Neural progenitor cell (in vitro differentiated cells): ENCODE measurements around the gene ORC5. TPM values are rescaled to one million over a fixed set of nuclear protein-coding genes. Genes with fewer than 3 reads are reported as not detected.
"Not testable (repeated sequence)": the region's sequence is repeated elsewhere in the genome, so short reads cannot be mapped to it uniquely, and the experiment has no call there.

Experiments used
- DNase-seq: peaks from one replicate; pipeline ENCODE4 v3.0.0-alpha.2; 2016; ENCODE audit warnings: low spot score
- H2AFZ ChIP-seq: fragments of 200-600 bp; sonication (generic); replicated peaks from 2 replicates; pipeline ENCODE4 v1.6.1; 2016; ENCODE audit warnings: antibody characterized with exemption
- H3F3A ChIP-seq: fragments of 200-600 bp; sonication (generic); 2 replicates; pipeline ENCODE4 v1.6.1; 2016; ENCODE audit warnings: antibody characterized with exemption, low read depth
- H3K27ac ChIP-seq: fragments of 200-600 bp; sonication (generic); 2 replicates; pipeline ENCODE4 v1.5.1; 2016; ENCODE audit warnings: mild to moderate bottlenecking
- H3K27me3 ChIP-seq: fragments of 200-600 bp; sonication (generic); 2 replicates; pipeline ENCODE4 v1.6.1; 2016; ENCODE audit warnings: mild to moderate bottlenecking, moderate library complexity
- H3K36me3 ChIP-seq: fragments of 200-600 bp; sonication (generic); 2 replicates; pipeline ENCODE4 v1.5.1; 2016
- H3K4me1 ChIP-seq: fragments of 200-600 bp; sonication (generic); 2 replicates; pipeline ENCODE4 v1.6.1; 2016; ENCODE audit warnings: mixed run types
- H3K4me2 ChIP-seq: fragments of 200-600 bp; sonication (generic); 2 replicates; pipeline ENCODE4 v1.6.1; 2016
- H3K4me3 ChIP-seq: fragments of 200-600 bp; sonication (generic); 2 replicates; pipeline ENCODE4 v1.5.1; 2016
- H3K79me2 ChIP-seq: fragments of 200-600 bp; sonication (generic); 2 replicates; pipeline ENCODE4 v1.6.1; 2016; ENCODE audit warnings: low read depth
- H3K9ac ChIP-seq: fragments of 200-600 bp; sonication (generic); 2 replicates; pipeline ENCODE4 v1.6.1; 2016
- H3K9me3 ChIP-seq: fragments of 200-600 bp; sonication (generic); 2 replicates; pipeline ENCODE4 v1.5.1; 2016; ENCODE audit warnings: low read depth
- H4K20me1 ChIP-seq: fragments of 200-600 bp; sonication (generic); 2 replicates; pipeline ENCODE4 v1.6.1; 2016; ENCODE audit warnings: low read depth
- H3K27ac Mint-ChIP-seq: 3 replicates; pipeline ENCODE4 v1.8.0; 2021; ENCODE audit warnings: mixed read lengths
- H3K27me3 Mint-ChIP-seq: 2 replicates; pipeline ENCODE4 v1.8.0; 2022; ENCODE audit warnings: low read depth, mild to moderate bottlenecking, inconsistent platforms, moderate library complexity, mixed read lengths; ENCODE audit not compliant: insufficient read depth
- H3K36me3 Mint-ChIP-seq: 3 replicates; pipeline ENCODE4 v1.8.0; 2021; ENCODE audit warnings: mixed read lengths
- H3K4me1 Mint-ChIP-seq: 3 replicates; pipeline ENCODE4 v1.8.0; 2021; ENCODE audit warnings: mixed read lengths
- H3K4me3 Mint-ChIP-seq: 3 replicates; pipeline ENCODE4 v1.8.0; 2021; ENCODE audit warnings: mild to moderate bottlenecking, moderate library complexity, mixed read lengths
- H3K9me3 Mint-ChIP-seq: 3 replicates; pipeline ENCODE4 v1.8.0; 2020; ENCODE audit warnings: mixed read lengths
- CTCF ChIP-seq: fragments of 200-600 bp; sonication (generic); IDR thresholded peaks from 2 replicates; pipeline ENCODE4 v1.5.1; 2017; ENCODE audit warnings: antibody characterized with exemption, mild to moderate bottlenecking
- EZH2 ChIP-seq: fragments of 200-600 bp; sonication (generic); IDR thresholded peaks from 2 replicates; pipeline ENCODE4 v1.6.1; 2017; ENCODE audit warnings: antibody characterized with exemption, mild to moderate bottlenecking, moderate library complexity
- EZH2phosphoT487 ChIP-seq: fragments of 200-600 bp; sonication (generic); IDR thresholded peaks from 2 replicates; pipeline ENCODE4 v1.6.1; 2017; ENCODE audit warnings: antibody characterized with exemption
- total RNA-seq: library from RNA; depleted of rRNA; stranded (reverse); fragments of >200 nt; gene quantifications from 2 replicates; pipeline ENCODE4 v1.2.3, GENCODE V29; 2015; ENCODE audit warnings: low replicate concordance

Gene ORC5
- total RNA-seq, 1 donor from 2014 or later, result 14.9 TPM

DNA sequence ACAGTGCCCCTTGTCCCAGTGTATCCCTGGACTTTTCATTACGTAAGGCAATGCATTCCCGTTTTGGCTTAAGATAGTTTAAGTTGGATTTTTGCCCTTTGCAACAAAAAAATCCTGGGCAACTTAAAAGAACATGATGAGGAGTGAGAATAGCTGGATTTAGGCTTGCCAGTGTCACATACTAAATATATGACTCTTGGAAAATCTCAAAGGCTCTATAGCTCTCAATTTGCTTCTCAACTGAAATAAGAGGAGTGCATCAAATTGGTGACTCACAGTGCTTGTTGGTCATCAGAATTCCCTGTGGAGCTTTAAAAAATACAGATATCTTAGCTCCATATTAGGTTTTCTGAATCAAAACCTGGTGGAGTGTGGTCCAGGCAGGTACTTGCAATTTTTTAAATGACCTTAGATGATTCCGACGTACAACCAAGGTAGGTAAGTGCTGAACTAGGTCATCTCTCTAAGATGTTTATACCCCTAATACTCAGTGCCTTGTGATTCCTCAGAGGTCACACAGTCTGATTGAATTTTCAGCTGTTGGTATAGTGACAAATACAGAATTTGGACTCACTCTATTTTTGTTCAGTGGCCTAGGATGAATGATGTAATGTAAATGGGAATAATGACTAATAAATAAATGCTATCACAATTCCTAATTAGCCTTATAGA lies 33.9 kb upstream of the ORC5 start:
- H3K27me3 Mint-ChIP-seq, result no peaks in the 10 kb centered on the region
- no peaks in the 10 kb centered on the region for H3K36me3 ChIP-seq
- no peak overlapping the region for H2AFZ ChIP-seq
- no peaks in the 10 kb centered on the region for H3K36me3 Mint-ChIP-seq
- H4K20me1 ChIP-seq, result no peaks in the 10 kb centered on the region
- no peaks in the 10 kb centered on the region for H3K4me1 Mint-ChIP-seq
- no peak overlapping the region for H3K4me3 Mint-ChIP-seq
- no peaks in the 10 kb centered on the region for H3K9me3 ChIP-seq
- no peaks in the 10 kb centered on the region for H3F3A ChIP-seq
- no peak overlapping the region for H3K27ac Mint-ChIP-seq
- no peak overlapping the region for H3K9ac ChIP-seq
- no peak overlapping the region for H3K27ac ChIP-seq
- H3K4me3 ChIP-seq, result no peak overlapping the region
- H3K4me2 ChIP-seq, result no peak overlapping the region
- peaks cover 2% of the 10 kb centered on the region for H3K9me3 Mint-ChIP-seq
- H3K4me1 ChIP-seq, result no peaks in the 10 kb centered on the region
- no peaks in the 10 kb centered on the region for H3K27me3 ChIP-seq
- no peak for DNase-seq
- TF ChIP-seq EZH2phosphoT487, result no peak
- no peak for TF ChIP-seq EZH2
- TF ChIP-seq CTCF, result no peak
- H3K79me2 ChIP-seq, result no peaks in the 10 kb centered on the region

GRCh38 chr7:104241135-104241534 lies 33.3 kb upstream of the ORC5 start:
- no peak for DNase-seq
- no peak overlapping the region for H3K4me3 Mint-ChIP-seq
- no peak overlapping the region for H3K27ac Mint-ChIP-seq
- TF ChIP-seq EZH2phosphoT487 (no peak), CTCF (no peak), EZH2 (no peak)
- H3K9me3 ChIP-seq, result no peaks in the 10 kb centered on the region
- H3K27me3 Mint-ChIP-seq, result no peaks in the 10 kb centered on the region
- H3K27ac ChIP-seq, result no peak overlapping the region
- no peaks in the 10 kb centered on the region for H3K36me3 ChIP-seq
- no peaks in the 10 kb centered on the region for H4K20me1 ChIP-seq
- H3K4me1 ChIP-seq, result no peaks in the 10 kb centered on the region
- no peaks in the 10 kb centered on the region for H3K79me2 ChIP-seq
- H2AFZ ChIP-seq, result no peak overlapping the region
- H3K27me3 ChIP-seq, result no peaks in the 10 kb centered on the region
- no peaks in the 10 kb centered on the region for H3F3A ChIP-seq
- no peak overlapping the region for H3K4me2 ChIP-seq
- no peaks in the 10 kb centered on the region for H3K4me1 Mint-ChIP-seq
- no peaks in the 10 kb centered on the region for H3K36me3 Mint-ChIP-seq
- H3K9ac ChIP-seq, result no peak overlapping the region
- H3K9me3 Mint-ChIP-seq, result peaks cover 2% of the 10 kb centered on the region
- no peak overlapping the region for H3K4me3 ChIP-seq

- H3F3A ChIP-seq, result no peaks in the 10 kb centered on the region
- Mint-ChIP-seq H3K36me3 (no peaks in the 10 kb centered on the region), H3K27ac (no peak overlapping the region), H3K9me3 (peaks cover 2% of the 10 kb centered on the region), H3K27me3 (no peaks in the 10 kb centered on the region), H3K4me3 (no peak overlapping the region), H3K4me1 (no peaks in the 10 kb centered on the region)
- H3K4me3 ChIP-seq, result no peak overlapping the region
- no peaks in the 10 kb centered on the region for H3K27me3 ChIP-seq
- no peak overlapping the region for H3K4me2 ChIP-seq
- H3K4me1 ChIP-seq, result no peaks in the 10 kb centered on the region
- DNase-seq, result no peak
- H3K27ac ChIP-seq, result no peak overlapping the region
- no peaks in the 10 kb centered on the region for H3K79me2 ChIP-seq
- H2AFZ ChIP-seq, result no peak overlapping the region
- no peaks in the 10 kb centered on the region for H3K9me3 ChIP-seq
- H4K20me1 ChIP-seq, result no peaks in the 10 kb centered on the region
- H3K9ac ChIP-seq, result no peak overlapping the region
- TF ChIP-seq EZH2phosphoT487 (no peak), CTCF (no peak), EZH2 (no peak)
- H3K36me3 ChIP-seq, result no peaks in the 10 kb centered on the region
These were observed 32.6 kb upstream of the ORC5 start for GRCh38 chr7:104240401-104240800.

GRCh38 chr7:104234990-104235389 lies 27.2 kb upstream of the ORC5 start:
- not testable (repeated sequence) for DNase-seq, H3K4me3 Mint-ChIP-seq, H3F3A ChIP-seq, H3K27me3 Mint-ChIP-seq, H3K4me1 Mint-ChIP-seq, H3K27me3 ChIP-seq, H2AFZ ChIP-seq, H3K4me3 ChIP-seq, H3K4me2 ChIP-seq, H3K4me1 ChIP-seq, H3K9me3 Mint-ChIP-seq, H3K36me3 Mint-ChIP-seq, H3K36me3 ChIP-seq, H3K27ac Mint-ChIP-seq, H3K9me3 ChIP-seq, H3K9ac ChIP-seq, H3K27ac ChIP-seq, H3K79me2 ChIP-seq, H4K20me1 ChIP-seq
